Measurements from ENCODE around the gene CHCHD4. TPM values are rescaled to one million over a fixed set of nuclear protein-coding genes. Genes with fewer than 3 reads are reported as not detected.
"Not testable (repeated sequence)": the region's sequence is repeated elsewhere in the genome, so short reads cannot be mapped to it uniquely, and the experiment has no call there.

Gene CHCHD4
- total RNA-seq, 4 donors from 2014 or later: 21.2 to 27.0 (median 24.3) TPM

- H3K27me3 ChIP-seq: no peaks in the 10 kb centered on the region
- DNase-seq (ENCODE audit: extremely low spot score): no peak
- no peaks in the 10 kb centered on the region for H3K4me1 ChIP-seq
- 90% methylated on average over 5 of the region's 5 CpGs for WGBS
- H3K27ac ChIP-seq (replicated peaks in 1 of 4): no peak overlapping the region
- H3K9me3 ChIP-seq: peaks cover 0 to 10% (median 0%) of the 10 kb centered on the region in 4 donors
- TF ChIP-seq POLR2A (IDR thresholded peaks at IDR 0.05; ENCODE audit: low read depth) (no peak), EP300 (IDR thresholded peaks at IDR 0.05) (no peak), POLR2AphosphoS5 (IDR thresholded peaks at IDR 0.05) (no peak)
- TF ChIP-seq, protein P1, sequence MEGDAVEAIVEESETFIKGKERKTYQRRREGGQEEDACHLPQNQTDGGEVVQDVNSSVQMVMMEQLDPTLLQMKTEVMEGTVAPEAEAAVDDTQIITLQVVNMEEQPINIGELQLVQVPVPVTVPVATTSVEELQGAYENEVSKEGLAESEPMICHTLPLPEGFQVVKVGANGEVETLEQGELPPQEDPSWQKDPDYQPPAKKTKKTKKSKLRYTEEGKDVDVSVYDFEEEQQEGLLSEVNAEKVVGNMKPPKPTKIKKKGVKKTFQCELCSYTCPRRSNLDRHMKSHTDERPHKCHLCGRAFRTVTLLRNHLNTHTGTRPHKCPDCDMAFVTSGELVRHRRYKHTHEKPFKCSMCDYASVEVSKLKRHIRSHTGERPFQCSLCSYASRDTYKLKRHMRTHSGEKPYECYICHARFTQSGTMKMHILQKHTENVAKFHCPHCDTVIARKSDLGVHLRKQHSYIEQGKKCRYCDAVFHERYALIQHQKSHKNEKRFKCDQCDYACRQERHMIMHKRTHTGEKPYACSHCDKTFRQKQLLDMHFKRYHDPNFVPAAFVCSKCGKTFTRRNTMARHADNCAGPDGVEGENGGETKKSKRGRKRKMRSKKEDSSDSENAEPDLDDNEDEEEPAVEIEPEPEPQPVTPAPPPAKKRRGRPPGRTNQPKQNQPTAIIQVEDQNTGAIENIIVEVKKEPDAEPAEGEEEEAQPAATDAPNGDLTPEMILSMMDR (IDR thresholded peaks at IDR 0.05): no peak
- intact Hi-C loops (cut with DNase I): no loop called here
- no peaks in the 10 kb centered on the region for H3K36me3 ChIP-seq
- H3K4me3 ChIP-seq: no peak overlapping the region
Measured at GRCh38 chr3:14097616-14098391, 26.9 kb downstream of the CHCHD4 start.

GRCh38 chr3:14096742-14097141 is 27.9 kb downstream of the CHCHD4 start:
- Histone ChIP-seq H3K27me3 (no peaks in the 10 kb centered on the region), H3K9me3 (peaks cover 0 to 10% (median 0%) of the 10 kb centered on the region in 4 donors), H3K36me3 (no peaks in the 10 kb centered on the region), H3K27ac (replicated peaks in 1 of 4) (no peak overlapping the region), H3K4me3 (no peak overlapping the region), H3K4me1 (no peaks in the 10 kb centered on the region)
- WGBS: 88% methylated on average over 3 of the region's 3 CpGs
- no peak for DNase-seq (ENCODE audit: extremely low spot score)
- intact Hi-C loops (cut with DNase I): no loop called here
- TF ChIP-seq, protein P1 (IDR thresholded peaks at IDR 0.05): no peak
- no peak for TF ChIP-seq POLR2AphosphoS5 (IDR thresholded peaks at IDR 0.05)
- no peak for TF ChIP-seq POLR2A (IDR thresholded peaks at IDR 0.05; ENCODE audit: low read depth)
- TF ChIP-seq EP300 (IDR thresholded peaks at IDR 0.05): no peak

GRCh38 chr3:14093831-14094230 is 30.8 kb downstream of the CHCHD4 start:
- H3K36me3 ChIP-seq: no peaks in the 10 kb centered on the region
- intact Hi-C loops (cut with DNase I): no loop called here

GRCh38 chr3:14092464-14092863 is 32.2 kb downstream of the CHCHD4 start:
- Histone ChIP-seq H3K4me1 (no peaks in the 10 kb centered on the region), H3K27ac (replicated peaks in 1 of 4) (no peak overlapping the region), H3K4me3 (no peak overlapping the region), H3K36me3 (no peaks in the 10 kb centered on the region), H3K27me3 (no peaks in the 10 kb centered on the region), H3K9me3 (peaks cover 0 to 9% (median 1%) of the 10 kb centered on the region in 4 donors)
- no peak for DNase-seq (ENCODE audit: extremely low spot score)
- intact Hi-C loops (cut with DNase I): no loop called here
- TF ChIP-seq POLR2A (IDR thresholded peaks at IDR 0.05; ENCODE audit: low read depth) (no peak), EP300 (IDR thresholded peaks at IDR 0.05) (no peak), POLR2AphosphoS5 (IDR thresholded peaks at IDR 0.05) (no peak)
- TF ChIP-seq, protein P1 (IDR thresholded peaks at IDR 0.05): no peak
- WGBS: 84% methylated on average over 2 of the region's 2 CpGs

More at GRCh38 chr3:14093831-14094230, 30.8 kb downstream of the CHCHD4 start:
- TF ChIP-seq EP300 (IDR thresholded peaks at IDR 0.05): no peak
- TF ChIP-seq POLR2AphosphoS5 (IDR thresholded peaks at IDR 0.05): no peak
- TF ChIP-seq POLR2A (IDR thresholded peaks at IDR 0.05; ENCODE audit: low read depth): no peak
- TF ChIP-seq, protein P1 (IDR thresholded peaks at IDR 0.05): no peak
- Histone ChIP-seq H3K27ac (replicated peaks in 1 of 4) (no peak overlapping the region), H3K4me3 (no peak overlapping the region), H3K9me3 (peaks cover 0 to 14% (median under 1%) of the 10 kb centered on the region in 4 donors), H3K4me1 (no peaks in the 10 kb centered on the region), H3K27me3 (no peaks in the 10 kb centered on the region)
- DNase-seq (ENCODE audit: extremely low spot score): no peak

DNA sequence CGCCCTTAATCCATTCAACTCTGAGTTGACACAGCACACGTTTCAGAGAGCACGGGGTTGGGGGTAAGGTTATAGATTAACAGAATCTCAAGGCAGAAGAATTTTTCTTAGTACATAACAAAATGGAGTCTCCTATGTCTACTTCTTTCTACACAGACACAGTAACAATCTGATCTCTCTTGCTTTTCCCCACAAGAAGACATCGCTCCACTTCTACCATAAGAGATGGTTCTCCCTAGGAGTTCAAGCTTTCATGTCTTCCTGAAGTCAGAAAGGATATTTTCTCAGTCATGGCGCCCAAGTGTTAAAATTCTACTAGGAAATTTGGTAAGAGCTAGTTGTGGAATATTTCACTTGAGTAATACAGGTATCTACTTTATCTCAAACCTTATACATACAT is 32.7 kb downstream of the CHCHD4 start:
- 91% methylated on average over 2 of the region's 5 CpGs for WGBS
- intact Hi-C loops (cut with DNase I); H3K27ac ChIP-seq (replicated peaks in 1 of 4); H3K4me3 ChIP-seq; H3K9me3 ChIP-seq; DNase-seq (ENCODE audit: extremely low spot score); H3K27me3 ChIP-seq; H3K36me3 ChIP-seq; H3K4me1 ChIP-seq: not testable (repeated sequence)

- H3K4me3 ChIP-seq; H3K4me1 ChIP-seq; H3K36me3 ChIP-seq; DNase-seq (ENCODE audit: extremely low spot score); H3K27me3 ChIP-seq; H3K9me3 ChIP-seq; intact Hi-C loops (cut with DNase I); H3K27ac ChIP-seq (replicated peaks in 1 of 4): not testable (repeated sequence)
- WGBS: 60% methylated on average over 5 of the region's 5 CpGs
Measured at GRCh38 chr3:14087461-14087860, 37.2 kb downstream of the CHCHD4 start.
